ENCODE data around the gene METTL8. TPM values are rescaled to one million over a fixed set of nuclear protein-coding genes. Genes with fewer than 3 reads are reported as not detected.

The METTL8 gene
- polyA plus RNA-seq, 3 donors: 3.3 to 9.8 (median 6.9) TPM

DNA sequence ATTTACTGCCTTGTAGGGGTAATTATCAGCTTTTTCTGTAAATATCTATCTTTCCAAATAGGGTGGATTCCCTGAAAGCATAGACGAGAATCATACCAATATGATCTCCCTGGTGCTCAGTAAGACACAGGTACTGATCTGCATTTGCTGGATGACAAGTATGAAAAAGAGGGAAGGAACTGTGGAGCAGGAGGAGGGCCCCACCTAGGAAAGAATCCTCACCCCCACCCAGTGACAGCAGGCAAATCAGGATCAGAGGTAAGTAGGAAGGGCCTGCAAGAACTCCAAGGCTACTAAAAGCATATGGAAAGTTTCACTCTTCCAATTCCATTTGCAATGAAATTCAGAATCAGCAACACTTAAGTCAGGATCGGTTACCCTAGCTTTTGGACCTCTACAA is 42.3 kb downstream of the METTL8 start:
- Mint-ChIP-seq H3K4me3 (no peak overlapping the region), H3K27ac (no peak overlapping the region), H3K4me1 (peaks cover 35% of the 10 kb centered on the region), H3K36me3 (peaks cover 0 to 7% of the 10 kb centered on the region in 2 donors), H3K9me3 (no peaks in the 10 kb centered on the region), H3K27me3 (ENCODE audit: low read depth in 3 of 3) (no peaks in the 10 kb centered on the region)
- H3K27ac ChIP-seq (ENCODE audit: low read depth in 1 of 2, low read length in 2 of 2): no peak overlapping the region
- no peaks in the 10 kb centered on the region for H3K9me3 ChIP-seq (replicated peaks in 1 of 2; ENCODE audit: control insufficient read depth in 1 of 2, insufficient read depth in 1 of 2, low read length in 2 of 2)
- no peaks in the 10 kb centered on the region for H4K20me1 ChIP-seq (ENCODE audit: insufficient read depth, low read length)
- H3K36me3 ChIP-seq (replicated peaks in 1 of 2; ENCODE audit: control insufficient read depth in 1 of 2, insufficient read depth in 2 of 2, low read length in 2 of 2): no peaks in the 10 kb centered on the region
- peaks cover 6 to 8% of the 10 kb centered on the region in 2 donors for H3K4me1 ChIP-seq (ENCODE audit: control insufficient read depth in 1 of 2, insufficient read depth in 2 of 2, low read length in 2 of 2)
- no peaks in the 10 kb centered on the region for H3K27me3 ChIP-seq (ENCODE audit: control insufficient read depth in 2 of 2, insufficient read depth in 2 of 2, low read length in 2 of 2)
- H3K4me2 ChIP-seq (replicated peaks; ENCODE audit: extremely low read depth, low read length, poor library complexity, severe bottlenecking): no peak overlapping the region
- DNase-seq: no peak
- intact Hi-C loops (cut with micrococcal nuclease): no loop called here
- H3K4me3 ChIP-seq (replicated peaks in 1 of 3; ENCODE audit: low read depth in 2 of 3, low read length in 3 of 3): no peak overlapping the region
- no peak overlapping the region for H3K9ac ChIP-seq (ENCODE audit: insufficient read depth, low read length, poor library complexity, severe bottlenecking)
- WGBS (ENCODE audit: insufficient coverage): no CpG with 5 or more reads among the region's 2 CpGs
- TF ChIP-seq, protein P1, sequence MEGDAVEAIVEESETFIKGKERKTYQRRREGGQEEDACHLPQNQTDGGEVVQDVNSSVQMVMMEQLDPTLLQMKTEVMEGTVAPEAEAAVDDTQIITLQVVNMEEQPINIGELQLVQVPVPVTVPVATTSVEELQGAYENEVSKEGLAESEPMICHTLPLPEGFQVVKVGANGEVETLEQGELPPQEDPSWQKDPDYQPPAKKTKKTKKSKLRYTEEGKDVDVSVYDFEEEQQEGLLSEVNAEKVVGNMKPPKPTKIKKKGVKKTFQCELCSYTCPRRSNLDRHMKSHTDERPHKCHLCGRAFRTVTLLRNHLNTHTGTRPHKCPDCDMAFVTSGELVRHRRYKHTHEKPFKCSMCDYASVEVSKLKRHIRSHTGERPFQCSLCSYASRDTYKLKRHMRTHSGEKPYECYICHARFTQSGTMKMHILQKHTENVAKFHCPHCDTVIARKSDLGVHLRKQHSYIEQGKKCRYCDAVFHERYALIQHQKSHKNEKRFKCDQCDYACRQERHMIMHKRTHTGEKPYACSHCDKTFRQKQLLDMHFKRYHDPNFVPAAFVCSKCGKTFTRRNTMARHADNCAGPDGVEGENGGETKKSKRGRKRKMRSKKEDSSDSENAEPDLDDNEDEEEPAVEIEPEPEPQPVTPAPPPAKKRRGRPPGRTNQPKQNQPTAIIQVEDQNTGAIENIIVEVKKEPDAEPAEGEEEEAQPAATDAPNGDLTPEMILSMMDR (IDR thresholded peaks at IDR 0.05): no peak
- H3K79me2 ChIP-seq (ENCODE audit: insufficient read depth, low read length): no peaks in the 10 kb centered on the region
- no peak overlapping the region for H2AFZ ChIP-seq (ENCODE audit: insufficient read depth, low read depth, low read length, poor library complexity, severe bottlenecking)

DNA sequence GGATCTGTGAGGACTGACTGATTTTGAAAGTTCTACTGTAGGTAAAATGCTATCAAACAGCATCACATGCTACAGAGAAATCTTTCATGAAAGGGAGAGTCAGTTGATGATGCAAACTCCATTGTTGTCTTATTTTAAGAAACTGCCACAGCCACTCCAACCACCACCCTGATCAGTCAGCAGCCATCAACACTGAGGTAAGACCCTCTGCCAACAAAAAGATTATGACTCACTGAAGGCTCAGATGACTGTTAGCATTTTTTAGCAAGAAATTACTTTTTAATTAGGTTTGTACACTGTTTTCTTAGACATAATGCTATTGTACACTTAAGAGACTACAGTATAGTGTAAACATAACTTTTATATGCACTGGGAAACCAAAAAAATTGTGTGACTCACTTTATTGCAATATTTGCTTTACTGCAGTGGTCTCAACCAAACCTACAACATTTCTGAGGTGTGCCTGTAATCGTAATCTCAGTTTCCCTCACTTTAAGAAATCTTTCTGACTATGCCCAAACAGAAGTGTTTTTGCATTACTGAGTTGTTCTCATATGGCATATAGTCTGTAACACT is 42.8 kb downstream of the METTL8 start:
- intact Hi-C loops (cut with micrococcal nuclease): no loop called here
- Histone ChIP-seq H2AFZ (ENCODE audit: insufficient read depth, low read depth, low read length, poor library complexity, severe bottlenecking) (no peak overlapping the region), H3K36me3 (replicated peaks in 1 of 2; ENCODE audit: control insufficient read depth in 1 of 2, insufficient read depth in 2 of 2, low read length in 2 of 2) (no peaks in the 10 kb centered on the region), H4K20me1 (ENCODE audit: insufficient read depth, low read length) (no peaks in the 10 kb centered on the region), H3K9me3 (replicated peaks in 1 of 2; ENCODE audit: control insufficient read depth in 1 of 2, insufficient read depth in 1 of 2, low read length in 2 of 2) (no peaks in the 10 kb centered on the region), H3K4me3 (replicated peaks in 1 of 3; ENCODE audit: low read depth in 2 of 3, low read length in 3 of 3) (no peak overlapping the region), H3K79me2 (ENCODE audit: insufficient read depth, low read length) (no peaks in the 10 kb centered on the region), H3K4me2 (replicated peaks; ENCODE audit: extremely low read depth, low read length, poor library complexity, severe bottlenecking) (no peak overlapping the region), H3K4me1 (ENCODE audit: control insufficient read depth in 1 of 2, insufficient read depth in 2 of 2, low read length in 2 of 2) (peaks cover 6 to 8% of the 10 kb centered on the region in 2 donors), H3K27me3 (ENCODE audit: control insufficient read depth in 2 of 2, insufficient read depth in 2 of 2, low read length in 2 of 2) (no peaks in the 10 kb centered on the region), H3K27ac (ENCODE audit: low read depth in 1 of 2, low read length in 2 of 2) (no peak overlapping the region), H3K9ac (ENCODE audit: insufficient read depth, low read length, poor library complexity, severe bottlenecking) (no peak overlapping the region)
- TF ChIP-seq, protein P1 (IDR thresholded peaks at IDR 0.05): no peak
- Mint-ChIP-seq H3K27me3 (ENCODE audit: low read depth in 3 of 3) (no peaks in the 10 kb centered on the region), H3K27ac (no peak overlapping the region), H3K36me3 (peaks cover 0 to 7% of the 10 kb centered on the region in 2 donors), H3K9me3 (no peaks in the 10 kb centered on the region), H3K4me1 (peaks cover 35% of the 10 kb centered on the region), H3K4me3 (no peak overlapping the region)
- no CpG with 5 or more reads among the region's 1 CpG for WGBS (ENCODE audit: insufficient coverage)
- no peak for DNase-seq

All from CD14-positive monocyte (primary cell).